ENCODE measurements around the gene STOX2.
A peak's percentile ranks its signal among the peaks of the same experiment; 100 is the strongest.

Gene STOX2

DNA sequence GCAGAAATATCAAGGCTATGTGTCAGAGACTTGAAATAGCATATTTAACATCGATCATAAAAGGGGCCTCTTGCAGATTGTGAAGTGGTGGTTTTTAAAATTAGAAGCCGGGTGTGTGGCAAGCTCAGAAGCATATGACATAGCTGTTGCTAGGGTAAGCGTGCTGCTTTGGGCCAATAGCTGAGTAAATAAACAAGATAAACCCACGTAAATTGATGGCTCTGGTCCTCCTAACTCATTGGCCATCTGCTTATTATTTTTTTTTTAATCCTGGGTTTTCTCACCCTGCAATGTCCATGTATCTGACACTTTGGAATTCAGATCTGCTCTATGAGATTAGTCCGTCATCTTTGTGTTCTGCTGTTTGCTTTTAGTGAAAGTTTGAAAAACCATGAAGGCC is 32.6 kb upstream of the STOX2 start:
- no peak overlapping the region for H3K4me3 ChIP-seq (ENCODE audit: control insufficient read depth, low read depth, low read length)
- TF ChIP-seq, protein P1, sequence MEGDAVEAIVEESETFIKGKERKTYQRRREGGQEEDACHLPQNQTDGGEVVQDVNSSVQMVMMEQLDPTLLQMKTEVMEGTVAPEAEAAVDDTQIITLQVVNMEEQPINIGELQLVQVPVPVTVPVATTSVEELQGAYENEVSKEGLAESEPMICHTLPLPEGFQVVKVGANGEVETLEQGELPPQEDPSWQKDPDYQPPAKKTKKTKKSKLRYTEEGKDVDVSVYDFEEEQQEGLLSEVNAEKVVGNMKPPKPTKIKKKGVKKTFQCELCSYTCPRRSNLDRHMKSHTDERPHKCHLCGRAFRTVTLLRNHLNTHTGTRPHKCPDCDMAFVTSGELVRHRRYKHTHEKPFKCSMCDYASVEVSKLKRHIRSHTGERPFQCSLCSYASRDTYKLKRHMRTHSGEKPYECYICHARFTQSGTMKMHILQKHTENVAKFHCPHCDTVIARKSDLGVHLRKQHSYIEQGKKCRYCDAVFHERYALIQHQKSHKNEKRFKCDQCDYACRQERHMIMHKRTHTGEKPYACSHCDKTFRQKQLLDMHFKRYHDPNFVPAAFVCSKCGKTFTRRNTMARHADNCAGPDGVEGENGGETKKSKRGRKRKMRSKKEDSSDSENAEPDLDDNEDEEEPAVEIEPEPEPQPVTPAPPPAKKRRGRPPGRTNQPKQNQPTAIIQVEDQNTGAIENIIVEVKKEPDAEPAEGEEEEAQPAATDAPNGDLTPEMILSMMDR (IDR thresholded peaks at IDR 0.05; ENCODE audit: control insufficient read depth, insufficient read depth, low read depth, low read length, missing control alignments): no peak
- DNase-seq (ENCODE audit: low read depth): no peak

DNA sequence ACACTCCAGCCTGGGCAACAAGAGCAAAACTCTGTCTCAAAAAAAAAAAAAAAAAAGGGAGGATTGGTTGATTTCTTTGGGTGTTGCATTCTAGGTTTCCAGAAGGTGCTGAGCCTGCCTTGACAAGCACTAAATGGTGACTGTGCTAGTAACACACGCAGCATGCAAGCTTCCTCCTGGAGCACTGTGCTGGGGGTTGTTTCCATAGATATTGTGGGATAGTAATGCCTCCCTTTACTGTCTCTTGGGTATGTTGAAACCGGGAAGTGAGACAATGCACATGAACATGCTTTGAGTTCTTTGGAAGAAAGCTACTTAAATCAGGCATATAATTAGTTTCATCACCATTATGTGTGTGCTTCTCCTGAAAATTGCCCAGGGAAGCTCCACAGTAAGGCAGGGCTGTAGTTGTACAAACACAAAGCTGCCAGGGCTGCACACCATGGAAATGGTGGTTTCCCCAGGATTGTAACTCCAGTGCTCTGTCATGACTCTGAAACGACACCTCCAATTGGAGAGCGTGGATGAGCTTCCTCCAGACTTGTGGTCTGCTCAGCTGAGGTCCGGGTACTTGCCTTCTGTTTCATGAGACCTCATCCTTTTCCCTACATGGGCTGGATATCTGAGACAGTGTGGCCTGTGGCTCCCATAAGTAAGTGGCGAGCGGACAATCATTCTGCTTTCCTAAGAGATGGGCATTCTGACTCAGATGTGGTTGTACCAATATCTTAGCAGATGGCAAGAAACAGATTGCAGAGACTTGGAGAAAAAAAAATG is 31.5 kb upstream of the STOX2 start:
- no peak for DNase-seq (ENCODE audit: low read depth)
- H3K4me3 ChIP-seq (ENCODE audit: control insufficient read depth, low read depth, low read length): no peak overlapping the region
- TF ChIP-seq, protein P1 (IDR thresholded peaks at IDR 0.05; ENCODE audit: control insufficient read depth, insufficient read depth, low read depth, low read length, missing control alignments): no peak

DNA sequence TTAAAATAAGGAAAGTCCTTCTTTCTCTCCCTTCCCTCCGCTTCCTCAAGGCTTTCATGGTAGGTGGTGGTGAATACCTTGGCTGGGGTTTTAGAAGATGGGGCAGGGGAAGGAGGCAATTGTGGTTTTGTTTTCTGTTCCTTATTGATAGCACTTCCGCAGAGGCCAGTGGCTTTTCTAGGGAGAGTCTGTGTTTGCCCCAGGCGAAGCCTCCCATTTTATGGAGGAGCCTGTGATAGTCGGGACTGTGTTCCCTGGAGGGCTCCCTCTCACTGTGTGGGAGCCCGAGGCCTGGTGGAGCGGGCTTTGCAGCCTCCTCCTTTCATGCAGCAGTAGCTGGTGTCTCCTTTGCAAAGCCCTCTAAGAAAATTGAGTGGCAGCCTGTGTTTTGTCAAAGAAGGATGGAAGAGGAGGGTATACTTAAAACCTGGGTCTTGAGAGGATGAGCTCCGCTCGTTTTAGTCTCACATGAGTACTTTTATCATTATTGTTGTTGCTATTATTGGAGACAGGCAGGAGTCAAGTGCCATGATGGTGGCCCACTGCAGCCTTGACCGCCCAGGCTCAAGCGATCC is 29.8 kb upstream of the STOX2 start:
- H3K4me3 ChIP-seq (ENCODE audit: control insufficient read depth, low read depth, low read length): no peak overlapping the region
- no peak for DNase-seq (ENCODE audit: low read depth)
- TF ChIP-seq, protein P1 (IDR thresholded peaks at IDR 0.05; ENCODE audit: control insufficient read depth, insufficient read depth, low read depth, low read length, missing control alignments): no peak

GRCh38 chr4:183876268-183876934 is 28.7 kb upstream of the STOX2 start:
- TF ChIP-seq, protein P1 (IDR thresholded peaks at IDR 0.05; ENCODE audit: control insufficient read depth, insufficient read depth, low read depth, low read length, missing control alignments): no peak
- peak; percentile 23 for DNase-seq (ENCODE audit: low read depth)
- peak overlapping the region; percentile 32 for H3K4me3 ChIP-seq (ENCODE audit: control insufficient read depth, low read depth, low read length)

GRCh38 chr4:183878251-183878970 is 26.7 kb upstream of the STOX2 start:
- no peak for DNase-seq (ENCODE audit: low read depth)
- no peak overlapping the region for H3K4me3 ChIP-seq (ENCODE audit: control insufficient read depth, low read depth, low read length)
- TF ChIP-seq, protein P1 (IDR thresholded peaks at IDR 0.05; ENCODE audit: control insufficient read depth, insufficient read depth, low read depth, low read length, missing control alignments): no peak

- no peak overlapping the region for H3K4me3 ChIP-seq (ENCODE audit: control insufficient read depth, low read depth, low read length)
- TF ChIP-seq, protein P1 (IDR thresholded peaks at IDR 0.05; ENCODE audit: control insufficient read depth, insufficient read depth, low read depth, low read length, missing control alignments): no peak
- no peak for DNase-seq (ENCODE audit: low read depth)
Observed at GRCh38 chr4:183885205-183885720, 19.8 kb upstream of the STOX2 start.
